ENCODE results near the gene PTH2.

The PTH2 gene

GRCh38 chr19:49411681-49412326, 11.4 kb downstream of the PTH2 start:
- H3K4me3 ChIP-seq (ENCODE audit: low read depth, low read length), result no peak overlapping the region
- TF ChIP-seq, protein P1, sequence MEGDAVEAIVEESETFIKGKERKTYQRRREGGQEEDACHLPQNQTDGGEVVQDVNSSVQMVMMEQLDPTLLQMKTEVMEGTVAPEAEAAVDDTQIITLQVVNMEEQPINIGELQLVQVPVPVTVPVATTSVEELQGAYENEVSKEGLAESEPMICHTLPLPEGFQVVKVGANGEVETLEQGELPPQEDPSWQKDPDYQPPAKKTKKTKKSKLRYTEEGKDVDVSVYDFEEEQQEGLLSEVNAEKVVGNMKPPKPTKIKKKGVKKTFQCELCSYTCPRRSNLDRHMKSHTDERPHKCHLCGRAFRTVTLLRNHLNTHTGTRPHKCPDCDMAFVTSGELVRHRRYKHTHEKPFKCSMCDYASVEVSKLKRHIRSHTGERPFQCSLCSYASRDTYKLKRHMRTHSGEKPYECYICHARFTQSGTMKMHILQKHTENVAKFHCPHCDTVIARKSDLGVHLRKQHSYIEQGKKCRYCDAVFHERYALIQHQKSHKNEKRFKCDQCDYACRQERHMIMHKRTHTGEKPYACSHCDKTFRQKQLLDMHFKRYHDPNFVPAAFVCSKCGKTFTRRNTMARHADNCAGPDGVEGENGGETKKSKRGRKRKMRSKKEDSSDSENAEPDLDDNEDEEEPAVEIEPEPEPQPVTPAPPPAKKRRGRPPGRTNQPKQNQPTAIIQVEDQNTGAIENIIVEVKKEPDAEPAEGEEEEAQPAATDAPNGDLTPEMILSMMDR (IDR thresholded peaks at IDR 0.05; ENCODE audit: borderline replicate concordance, insufficient read depth, low read depth, low read length), result no peak

GRCh38 chr19:49409441-49410029, 13.7 kb downstream of the PTH2 start:
- TF ChIP-seq, protein P1 (IDR thresholded peaks at IDR 0.05; ENCODE audit: borderline replicate concordance, insufficient read depth, low read depth, low read length), result no peak
- no peak overlapping the region for H3K4me3 ChIP-seq (ENCODE audit: low read depth, low read length)

GRCh38 chr19:49408816-49409440, 14.3 kb downstream of the PTH2 start:
- TF ChIP-seq, protein P1 (IDR thresholded peaks at IDR 0.05; ENCODE audit: borderline replicate concordance, insufficient read depth, low read depth, low read length), result no peak
- no peak overlapping the region for H3K4me3 ChIP-seq (ENCODE audit: low read depth, low read length)

DNA sequence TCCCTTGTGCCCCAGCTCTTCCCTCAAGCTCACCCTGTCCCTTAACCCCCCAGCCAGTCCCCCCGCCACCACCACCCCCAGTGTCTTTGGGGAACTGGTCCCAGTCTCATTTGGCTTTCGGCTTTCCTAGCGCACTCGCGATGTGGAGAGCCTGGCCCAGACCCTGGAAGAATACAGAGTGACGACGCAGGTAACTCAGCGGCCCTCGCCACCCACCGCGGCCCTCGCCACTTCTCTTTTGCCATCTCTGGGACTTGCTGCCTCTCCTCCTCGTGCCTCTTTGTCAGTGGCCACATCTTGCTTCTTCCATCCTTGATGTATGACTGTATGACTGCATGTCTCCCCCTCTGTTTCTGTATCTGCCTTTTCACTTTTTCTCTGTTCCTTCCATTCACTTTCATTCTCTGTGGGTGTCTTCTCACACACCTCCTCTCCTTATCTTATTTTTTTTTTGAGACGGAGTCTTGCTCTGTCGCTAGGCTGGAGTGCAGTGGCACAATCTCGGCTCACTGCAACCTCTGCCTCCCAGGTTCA, 15.7 kb downstream of the PTH2 start:
- H3K4me3 ChIP-seq (ENCODE audit: low read depth, low read length), result no peak overlapping the region
- TF ChIP-seq, protein P1 (IDR thresholded peaks at IDR 0.05; ENCODE audit: borderline replicate concordance, insufficient read depth, low read depth, low read length), result no peak

GRCh38 chr19:49407079-49407478, 16.2 kb downstream of the PTH2 start:
- TF ChIP-seq, protein P1 (IDR thresholded peaks at IDR 0.05; ENCODE audit: borderline replicate concordance, insufficient read depth, low read depth, low read length), result no peak
- H3K4me3 ChIP-seq (ENCODE audit: low read depth, low read length), result no peak overlapping the region

- TF ChIP-seq, protein P1 (IDR thresholded peaks at IDR 0.05; ENCODE audit: borderline replicate concordance, insufficient read depth, low read depth, low read length), result no peak
- H3K4me3 ChIP-seq (ENCODE audit: low read depth, low read length), result no peak overlapping the region
Observed at GRCh38 chr19:49403404-49404187, 19.6 kb downstream of the PTH2 start.

Measured in GM12875 (cell line).